Fibroblast of pulmonary artery (primary cell): ENCODE data around the gene DGKD.

Experiments used
- DNase-seq: peaks from one replicate; pipeline ENCODE4 v3.0.0-alpha.2; 2010; ENCODE audit warnings: low read depth
- H3K4me3 ChIP-seq: replicated peaks from 2 replicates; pipeline ENCODE4 v1.5.1; 2011; ENCODE audit warnings: low read depth, mild to moderate bottlenecking, control low read depth, low read length, moderate library complexity
- CTCF ChIP-seq: IDR thresholded peaks from 2 replicates; pipeline ENCODE4 v1.5.1; 2011; ENCODE audit warnings: mild to moderate bottlenecking, control low read depth, low read length, inconsistent platforms; ENCODE audit errors: missing control alignments

DGKD gene

GRCh38 chr2:233336541-233336940, 17.8 kb upstream of the DGKD start:
- no peak for TF ChIP-seq CTCF
- no peak overlapping the region for H3K4me3 ChIP-seq
- no peak for DNase-seq

GRCh38 chr2:233338046-233338445, 16.2 kb upstream of the DGKD start:
- no peak for TF ChIP-seq CTCF
- H3K4me3 ChIP-seq: no peak overlapping the region
- DNase-seq: no peak

GRCh38 chr2:233338812-233339368, 15.4 kb upstream of the DGKD start:
- TF ChIP-seq CTCF: no peak
- no peak overlapping the region for H3K4me3 ChIP-seq
- no peak for DNase-seq

GRCh38 chr2:233339427-233339826, 14.9 kb upstream of the DGKD start:
- no peak for TF ChIP-seq CTCF
- DNase-seq: no peak
- no peak overlapping the region for H3K4me3 ChIP-seq

GRCh38 chr2:233341296-233341695, 13.0 kb upstream of the DGKD start:
- TF ChIP-seq CTCF: no peak
- no peak overlapping the region for H3K4me3 ChIP-seq
- no peak for DNase-seq

GRCh38 chr2:233342301-233342700, 12.0 kb upstream of the DGKD start:
- H3K4me3 ChIP-seq: no peak overlapping the region
- no peak for TF ChIP-seq CTCF
- DNase-seq: no peak

GRCh38 chr2:233343171-233343705, 11.1 kb upstream of the DGKD start:
- no peak overlapping the region for H3K4me3 ChIP-seq
- DNase-seq: no peak
- TF ChIP-seq CTCF: no peak
